Globus pallidus (tissue), 1 donor: ENCODE data around the gene MID1.

ENCODE experiments used
- DNase-seq: peaks from one replicate; pipeline ENCODE4 v3.0.0-alpha.2; 2015; ENCODE audit warnings: low spot score

Gene MID1

DNA sequence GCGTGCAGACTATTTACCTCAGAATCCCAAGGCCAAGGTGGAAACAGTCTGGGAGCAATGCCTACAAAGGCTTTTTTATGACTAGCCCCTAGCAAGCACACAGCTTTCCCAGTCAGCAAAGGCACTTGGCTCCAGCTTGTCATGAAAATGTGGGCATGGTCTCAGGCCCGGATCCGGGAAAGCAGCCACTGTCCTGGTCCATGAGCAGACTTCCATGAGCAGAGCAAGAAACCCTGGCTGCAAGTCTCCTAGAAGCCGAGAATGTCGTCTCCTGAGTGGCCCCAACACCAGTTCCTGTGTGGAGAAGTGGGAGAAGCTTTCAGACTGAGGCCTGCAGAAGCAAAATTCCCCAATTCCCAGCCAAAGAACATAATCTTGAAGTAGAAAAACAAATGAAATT is 190.5 kb downstream of the MID1 start:
- no peak for DNase-seq

DNA sequence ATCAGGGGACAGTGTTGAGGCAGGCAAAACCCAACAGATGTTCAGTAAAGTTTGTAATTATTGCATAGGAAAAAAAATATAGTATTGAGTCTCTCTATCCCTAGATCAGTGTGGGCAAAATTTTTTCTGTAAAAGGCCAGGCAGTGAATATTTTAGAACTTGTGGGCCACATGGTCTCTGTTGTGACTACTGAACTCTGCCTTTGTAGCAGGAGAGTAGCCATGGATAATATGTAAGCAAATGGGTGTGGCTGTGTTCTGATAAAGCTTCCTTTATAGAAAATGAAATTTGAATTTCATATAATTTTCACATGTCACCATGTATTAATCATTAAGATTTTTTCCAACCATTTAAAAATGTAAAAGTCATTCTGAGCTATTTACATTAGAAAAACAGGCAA is 193.1 kb downstream of the MID1 start:
- no peak for DNase-seq

DNA sequence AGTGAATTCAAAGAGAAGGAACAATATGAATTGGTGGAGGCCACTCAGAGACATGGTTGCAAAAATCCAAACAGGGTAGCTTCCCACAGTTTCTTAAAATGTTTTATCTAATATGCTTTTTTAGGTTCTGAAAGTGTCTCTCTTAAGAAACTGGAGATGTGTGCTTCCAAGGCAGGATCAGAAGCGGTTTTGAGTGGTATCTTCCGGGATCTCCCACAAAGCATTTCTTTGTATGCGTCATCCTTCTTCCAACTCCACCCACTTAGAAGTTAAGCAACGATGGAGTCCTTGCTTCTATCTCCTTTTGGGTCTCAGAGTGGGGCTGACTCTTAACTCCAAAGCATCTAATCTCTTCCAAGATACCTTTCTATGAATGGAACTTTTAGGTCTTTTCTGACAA is 196.7 kb downstream of the MID1 start:
- DNase-seq, result no peak

DNA sequence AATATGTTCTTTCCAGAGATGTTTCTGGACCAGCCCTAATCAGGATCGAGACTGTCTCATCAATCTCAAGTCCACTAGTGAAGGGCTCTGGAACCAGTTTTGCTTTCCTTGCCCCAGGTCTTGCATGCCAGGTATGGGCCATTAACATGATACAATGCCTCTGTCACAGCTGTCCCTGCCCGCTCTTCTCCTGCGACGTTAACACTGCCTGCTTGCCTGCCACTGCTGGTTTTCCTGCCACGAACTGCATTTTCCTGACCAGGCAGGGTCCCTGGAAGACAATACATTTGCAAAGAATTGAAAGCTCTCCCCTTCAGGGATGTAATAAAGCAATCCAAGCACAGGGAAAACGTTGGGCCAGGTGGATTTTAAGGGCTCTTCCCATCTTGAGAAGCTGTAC is 200.3 kb downstream of the MID1 start:
- DNase-seq, result no peak

DNA sequence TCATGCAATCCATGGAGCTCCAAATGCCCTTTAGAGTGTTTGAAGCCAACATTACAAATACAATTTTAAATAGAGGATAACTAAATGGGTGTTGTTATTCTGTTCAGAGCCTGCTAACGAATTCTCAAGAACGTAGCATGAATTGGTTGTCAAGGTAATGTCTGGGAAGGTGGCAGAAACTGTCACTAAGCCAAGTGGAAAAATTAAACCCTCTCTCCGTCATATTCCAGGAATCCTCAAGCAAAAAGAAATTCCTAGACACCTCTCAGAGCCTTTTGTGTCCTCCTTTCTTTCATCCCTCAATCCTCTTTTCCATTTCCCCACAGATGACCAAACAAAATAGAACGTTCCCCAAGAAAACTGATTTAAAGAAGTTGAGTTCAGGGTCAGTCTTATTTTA is 204.0 kb downstream of the MID1 start:
- DNase-seq, result no peak

DNA sequence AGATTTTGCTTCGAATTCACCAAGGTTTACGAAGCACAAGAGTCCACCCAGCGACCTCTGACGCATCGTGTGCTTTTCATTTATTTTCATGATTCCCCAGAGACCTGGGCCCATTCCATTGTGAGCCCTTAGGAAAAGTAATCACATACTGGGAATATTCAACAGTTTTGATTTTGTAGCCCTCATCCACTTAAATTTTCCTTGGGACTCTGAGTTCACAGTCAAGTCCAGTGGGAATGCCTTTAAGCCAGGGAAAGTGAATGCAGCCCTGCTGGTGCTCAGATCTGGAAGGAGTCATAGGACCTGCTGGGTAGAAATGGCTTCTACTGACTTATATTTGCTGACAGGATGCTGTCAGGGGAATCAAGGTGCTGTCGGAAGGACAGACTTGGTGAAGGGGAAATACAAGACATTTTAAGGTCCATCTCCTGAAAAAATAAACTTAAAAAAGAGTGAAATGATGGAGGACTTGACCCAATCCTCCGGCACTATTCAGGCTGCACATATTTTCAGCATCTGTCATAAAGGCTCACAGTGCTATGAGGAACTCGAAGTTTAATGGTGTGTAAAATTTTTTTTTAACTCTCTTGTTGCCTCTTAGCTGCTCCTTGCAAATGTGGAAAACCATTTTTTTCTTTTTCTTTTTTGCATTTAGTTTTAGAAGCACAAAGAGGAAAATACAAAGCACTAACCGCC is 204.9 kb downstream of the MID1 start:
- DNase-seq, result no peak

DNA sequence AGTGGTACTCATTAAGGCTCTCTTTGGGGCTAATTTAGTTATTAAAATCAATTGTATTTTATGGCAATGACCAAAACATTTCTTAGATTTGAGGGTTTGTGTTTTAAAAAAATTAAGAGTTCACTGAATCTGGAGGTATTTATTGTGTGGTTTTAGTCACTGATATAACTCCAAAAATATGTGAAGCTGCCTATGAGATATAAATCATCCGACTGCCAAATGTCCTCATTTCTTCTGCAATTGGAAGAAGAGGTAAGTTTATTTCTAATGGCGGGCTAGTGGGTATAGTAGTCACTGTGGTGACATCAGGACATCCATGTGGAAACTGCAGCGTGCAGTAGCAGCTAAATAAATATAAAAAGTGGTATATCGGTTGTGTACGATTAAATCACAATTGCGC is 205.5 kb downstream of the MID1 start:
- DNase-seq, result no peak

DNA sequence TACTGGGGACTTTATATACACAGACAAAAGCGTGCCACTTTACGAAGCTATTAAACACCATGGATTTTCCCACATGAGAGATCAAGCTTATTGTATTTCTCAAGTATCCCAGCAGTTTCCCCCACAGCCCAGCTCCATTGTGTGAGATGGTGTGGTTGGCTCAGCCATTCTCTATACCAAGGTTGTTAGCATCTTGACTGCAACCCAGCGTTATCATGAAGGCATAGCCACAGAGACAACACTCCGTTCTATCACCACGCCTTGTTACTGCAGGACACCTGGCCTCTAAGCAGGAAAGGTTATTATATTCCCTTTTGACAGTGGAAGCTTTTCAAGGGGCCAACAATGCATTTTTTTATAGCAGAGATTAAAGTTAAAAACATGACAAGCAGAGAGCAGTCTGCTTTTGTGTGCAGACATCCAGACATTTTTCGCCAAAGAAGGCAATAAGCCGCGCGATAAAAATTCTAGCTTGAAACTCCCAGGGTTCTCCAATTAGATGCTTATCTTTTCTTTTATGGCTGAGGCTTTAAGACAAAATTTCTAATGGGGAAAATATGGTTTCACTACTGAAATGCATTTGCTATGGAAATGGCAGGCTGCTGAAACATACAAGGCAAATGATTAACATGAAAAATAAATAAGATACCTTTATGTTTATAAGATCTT is 206.1 kb downstream of the MID1 start:
- no peak for DNase-seq

DNA sequence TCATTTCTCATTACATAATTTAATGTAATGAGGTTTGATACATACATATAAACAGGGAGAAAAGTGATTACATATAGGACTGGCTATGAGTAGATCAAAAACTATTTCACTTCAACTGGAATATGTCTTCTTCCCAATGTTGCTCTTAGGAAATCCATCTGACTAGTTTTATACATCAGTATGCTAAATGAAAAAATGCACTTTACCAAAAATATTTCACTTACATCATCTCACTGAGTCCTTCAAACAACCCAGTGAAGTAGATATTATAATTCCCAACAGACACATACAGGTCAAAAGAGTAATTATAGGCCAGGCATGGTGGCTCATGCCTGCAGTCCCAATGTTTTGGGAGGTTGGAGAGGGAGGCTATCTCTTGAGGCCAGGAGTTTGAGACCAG is 215.9 kb downstream of the MID1 start:
- no peak for DNase-seq

DNA sequence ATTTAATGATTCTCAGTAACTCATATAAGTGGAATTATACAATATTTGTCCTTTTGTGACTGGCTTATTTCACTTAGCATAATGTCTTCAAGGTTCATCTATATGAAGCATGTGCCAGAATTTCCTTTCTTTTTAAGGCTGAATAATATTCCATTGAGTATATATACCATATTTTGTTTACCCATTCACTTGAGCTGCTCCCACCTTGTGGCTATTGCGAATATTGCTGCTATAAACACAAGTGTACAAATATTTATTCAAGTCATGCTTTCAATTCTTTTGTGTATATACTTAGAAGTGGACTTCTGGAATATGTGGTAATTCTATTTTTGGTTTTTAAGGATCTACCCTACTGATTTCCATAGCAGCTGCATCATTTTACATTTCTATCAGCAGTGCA is 219.1 kb downstream of the MID1 start:
- no peak for DNase-seq

DNA sequence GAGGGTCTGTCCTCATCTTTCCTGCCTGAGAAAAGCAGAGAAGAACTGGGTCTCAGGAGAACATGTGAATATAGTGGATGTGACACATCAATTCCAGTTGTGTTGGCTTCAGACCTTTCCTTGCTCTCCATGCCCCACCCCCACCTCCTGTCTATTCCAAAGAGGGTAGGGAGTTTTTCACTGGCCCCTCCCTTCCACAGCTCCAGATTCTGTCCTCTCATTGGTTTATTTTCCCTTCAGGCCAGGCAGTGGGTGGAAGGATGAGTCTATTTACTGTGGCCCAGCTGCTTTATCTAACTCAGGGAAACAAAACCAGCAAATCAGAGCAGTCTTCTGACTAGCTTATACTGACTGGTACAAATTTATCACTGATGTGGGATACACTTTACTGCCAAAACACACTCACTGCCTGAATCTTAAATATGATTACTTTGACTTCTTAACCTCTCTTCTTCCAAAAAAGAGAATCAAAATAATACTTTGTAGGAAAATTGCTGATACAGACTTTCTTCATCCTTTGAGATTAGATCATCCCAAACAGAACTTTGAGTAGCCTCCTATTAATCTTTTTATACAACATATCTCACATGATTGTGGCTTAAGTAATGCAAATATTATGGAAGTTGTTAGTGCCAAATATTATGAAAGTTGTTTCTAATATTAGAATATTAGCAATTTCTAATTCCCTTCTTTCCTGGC is 221.2 kb downstream of the MID1 start:
- no peak for DNase-seq

DNA sequence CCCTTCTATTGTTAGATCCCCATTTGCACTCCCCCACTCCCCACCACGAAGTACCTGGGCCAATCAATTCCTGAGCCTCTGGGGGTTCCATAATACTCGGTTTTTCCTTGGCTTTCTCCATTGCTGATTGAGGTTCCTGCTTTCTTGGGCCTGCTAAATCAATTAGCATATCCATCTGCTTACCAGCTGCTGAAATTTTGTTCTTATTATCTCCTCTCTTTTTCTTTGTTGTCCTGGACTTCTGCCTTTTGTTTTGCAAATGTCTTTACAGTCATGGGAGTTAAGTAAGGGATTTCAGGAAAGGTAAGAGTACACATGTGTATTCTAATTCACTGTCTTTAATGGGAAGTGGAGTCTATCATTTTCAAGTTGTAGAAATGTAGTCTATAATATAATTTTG is 222.2 kb downstream of the MID1 start:
- DNase-seq, result no peak

DNA sequence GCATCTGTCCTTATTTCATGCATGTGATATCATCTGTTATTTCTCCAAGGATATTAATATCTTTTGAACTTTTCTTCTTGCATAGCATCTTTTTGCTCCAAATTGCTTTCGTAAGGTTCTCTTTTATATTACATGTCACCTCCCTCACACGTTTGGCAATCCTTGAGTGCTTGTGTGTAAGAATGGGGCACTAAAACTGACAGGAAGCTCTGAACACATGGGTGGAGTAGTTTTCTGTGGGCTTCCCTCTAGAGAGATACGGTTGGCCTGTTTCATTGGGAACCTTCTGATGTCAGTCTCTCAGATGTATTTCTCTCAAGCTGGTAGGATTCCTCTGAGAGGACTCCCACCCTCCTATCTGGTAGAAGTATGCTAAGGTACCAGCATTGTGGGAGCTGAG is 223.0 kb downstream of the MID1 start:
- DNase-seq, result no peak

DNA sequence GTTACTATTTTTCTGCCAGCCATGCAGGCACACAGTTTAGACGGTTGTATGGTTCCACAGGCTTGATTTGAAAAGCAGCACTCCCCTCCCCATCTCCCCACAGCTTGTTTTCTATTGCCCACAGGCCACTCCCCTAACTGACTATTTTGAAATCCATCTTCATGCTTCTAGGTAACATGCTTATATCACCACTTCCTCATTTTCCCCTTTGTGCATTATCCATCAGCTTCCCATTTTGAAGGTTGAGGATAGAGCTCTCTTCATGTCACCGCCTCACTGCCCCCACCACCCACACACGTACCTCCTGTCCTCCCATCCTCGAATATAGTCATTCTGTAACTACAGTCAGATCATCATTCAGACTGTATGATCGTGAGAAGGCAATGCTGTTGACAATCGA is 224.7 kb downstream of the MID1 start:
- no peak for DNase-seq
